MCF 10A (cell line): ENCODE data around the gene EPHB6. TPM values are rescaled to one million over a fixed set of nuclear protein-coding genes. Genes with fewer than 3 reads are reported as not detected.

ENCODE experiments used
- BruUV-seq: library from RNA; stranded (reverse); fragments of 400-500 nt; replicated peaks from 2 replicates; lab custom pipeline; 2021; lab: Mats Ljungman, UMichigan
- CTCF ChIA-PET: fragments of 300-600 bp; sonication (Branson Sonifier 250); formaldehyde crosslinking; extraction: SDS; loops from one replicate; lab custom pipeline; 2021; ENCODE audit warnings: antibody characterized with exemption, inconsistent platforms; lab: Yijun Ruan, JAX
- POLR2A ChIA-PET: fragments of 300-600, 350-650 bp; sonication (Branson Sonifier 250); formaldehyde crosslinking; extraction: SDS; loops from one replicate; lab custom pipeline; 2020; ENCODE audit warnings: antibody characterized with exemption, inconsistent platforms; lab: Yijun Ruan, JAX
- DNase-seq: peaks from one replicate; pipeline ENCODE4 v3.0.0-alpha.2; 2018; ENCODE audit not compliant: unreplicated experiment
- H3K27ac Mint-ChIP-seq: one replicate; pipeline ENCODE4 v1.8.0; 2022; ENCODE audit warnings: mild to moderate bottlenecking, low read depth, mixed read lengths; ENCODE audit not compliant: unreplicated experiment
- H3K27me3 Mint-ChIP-seq: one replicate; pipeline ENCODE4 v1.8.0; 2022; ENCODE audit warnings: mixed read lengths; ENCODE audit not compliant: insufficient read depth, unreplicated experiment
- H3K36me3 Mint-ChIP-seq: one replicate; pipeline ENCODE4 v1.8.0; 2022; ENCODE audit warnings: mild to moderate bottlenecking, moderate library complexity, mixed read lengths; ENCODE audit not compliant: insufficient read depth, unreplicated experiment
- H3K4me1 Mint-ChIP-seq: one replicate; pipeline ENCODE4 v1.8.0; 2022; ENCODE audit warnings: mixed read lengths; ENCODE audit not compliant: insufficient read depth, unreplicated experiment
- H3K4me3 Mint-ChIP-seq: one replicate; pipeline ENCODE4 v1.8.0; 2022; ENCODE audit warnings: mild to moderate bottlenecking, moderate library complexity, mixed read lengths; ENCODE audit not compliant: unreplicated experiment
- H3K9me3 Mint-ChIP-seq: one replicate; pipeline ENCODE4 v1.8.0; 2022; ENCODE audit warnings: mixed read lengths; ENCODE audit not compliant: unreplicated experiment
- intact Hi-C: fragments of 100-400 bp; cut with micrococcal nuclease; formaldehyde crosslinking; loops from 2 replicates; pipeline ENCODE4 v1.14.1; 2022
- total RNA-seq: library from RNA; stranded (reverse); gene quantifications from 2 replicates; pipeline ENCODE4 v1.2.3, GENCODE V29; 2022
- TF ChIP-seq, protein P1 (sequence below): fragments of 200-600 bp; IDR thresholded peaks from one replicate; pipeline ENCODE4 v1.8.0; 2022; ENCODE audit warnings: antibody characterized with exemption, mild to moderate bottlenecking; ENCODE audit not compliant: unreplicated experiment

The EPHB6 gene
- total RNA-seq, 1 experiment from 2014 or later = 1.4 TPM

DNA sequence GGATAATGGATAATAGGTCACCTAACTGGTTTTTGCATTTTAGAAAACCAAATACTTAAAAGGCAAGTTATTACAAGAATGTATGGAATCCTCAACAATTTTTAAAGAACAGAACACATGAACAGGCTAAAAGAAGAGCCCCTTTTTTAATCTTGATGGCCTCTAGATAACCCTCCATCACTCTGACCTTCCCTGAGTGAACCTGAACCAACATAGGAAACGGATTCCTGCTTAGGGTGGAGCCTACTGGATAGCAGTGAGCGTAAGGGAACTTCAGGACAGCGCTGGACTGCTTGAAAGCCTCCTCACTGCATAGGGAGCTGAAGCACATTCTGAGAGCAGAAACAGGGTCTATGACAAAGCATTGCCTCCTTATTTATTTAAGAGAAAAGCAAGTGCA lies 58.2 kb downstream of the EPHB6 start:
- H3K4me1 Mint-ChIP-seq = no peaks in the 10 kb centered on the region
- no peak overlapping the region for H3K4me3 Mint-ChIP-seq
- ChIA-PET POLR2A (no interaction called here), CTCF (interaction anchor here (0.5 to 0.9 kb wide), 2 partner anchors 20 to 33 kb away, joined by 3 read pairs; no protein-coding TSS in a partner anchor)
- no peak overlapping the region for H3K27ac Mint-ChIP-seq
- H3K9me3 Mint-ChIP-seq = no peaks in the 10 kb centered on the region
- no peak for DNase-seq
- H3K36me3 Mint-ChIP-seq = no peaks in the 10 kb centered on the region
- peaks cover 90% of the 10 kb centered on the region for H3K27me3 Mint-ChIP-seq
- BruUV-seq = no TSS peak
- TF ChIP-seq, protein P1, sequence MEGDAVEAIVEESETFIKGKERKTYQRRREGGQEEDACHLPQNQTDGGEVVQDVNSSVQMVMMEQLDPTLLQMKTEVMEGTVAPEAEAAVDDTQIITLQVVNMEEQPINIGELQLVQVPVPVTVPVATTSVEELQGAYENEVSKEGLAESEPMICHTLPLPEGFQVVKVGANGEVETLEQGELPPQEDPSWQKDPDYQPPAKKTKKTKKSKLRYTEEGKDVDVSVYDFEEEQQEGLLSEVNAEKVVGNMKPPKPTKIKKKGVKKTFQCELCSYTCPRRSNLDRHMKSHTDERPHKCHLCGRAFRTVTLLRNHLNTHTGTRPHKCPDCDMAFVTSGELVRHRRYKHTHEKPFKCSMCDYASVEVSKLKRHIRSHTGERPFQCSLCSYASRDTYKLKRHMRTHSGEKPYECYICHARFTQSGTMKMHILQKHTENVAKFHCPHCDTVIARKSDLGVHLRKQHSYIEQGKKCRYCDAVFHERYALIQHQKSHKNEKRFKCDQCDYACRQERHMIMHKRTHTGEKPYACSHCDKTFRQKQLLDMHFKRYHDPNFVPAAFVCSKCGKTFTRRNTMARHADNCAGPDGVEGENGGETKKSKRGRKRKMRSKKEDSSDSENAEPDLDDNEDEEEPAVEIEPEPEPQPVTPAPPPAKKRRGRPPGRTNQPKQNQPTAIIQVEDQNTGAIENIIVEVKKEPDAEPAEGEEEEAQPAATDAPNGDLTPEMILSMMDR = no peak
- intact Hi-C loops = no loop called here

DNA sequence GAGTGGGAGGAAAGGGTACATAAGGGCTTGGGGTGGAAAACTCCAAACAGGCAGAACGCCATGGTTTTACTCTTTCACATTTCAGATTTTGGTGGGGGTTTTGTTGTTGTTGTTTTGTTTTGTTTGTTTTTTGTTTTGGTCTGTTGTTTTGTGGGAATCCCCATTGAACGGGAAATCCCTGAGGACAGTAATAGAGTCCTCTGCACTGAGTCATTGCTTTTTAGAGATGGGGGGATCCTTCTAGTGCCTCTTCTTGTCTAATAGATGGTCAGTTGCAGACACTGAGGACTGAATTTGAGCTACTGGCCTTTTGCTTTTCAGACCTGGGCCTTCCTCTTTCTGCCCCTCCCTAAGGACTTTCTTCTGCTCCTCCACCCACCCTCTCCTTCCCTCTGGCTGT lies 58.7 kb downstream of the EPHB6 start:
- peaks cover 90% of the 10 kb centered on the region for H3K27me3 Mint-ChIP-seq
- no peaks in the 10 kb centered on the region for H3K4me1 Mint-ChIP-seq
- ChIA-PET POLR2A (no interaction called here), CTCF (interaction anchor here (0.5 to 0.9 kb wide), 2 partner anchors 21 to 33 kb away, joined by 3 read pairs; no protein-coding TSS in a partner anchor)
- BruUV-seq = no TSS peak
- H3K4me3 Mint-ChIP-seq = no peak overlapping the region
- no peaks in the 10 kb centered on the region for H3K36me3 Mint-ChIP-seq
- DNase-seq = no peak
- TF ChIP-seq, protein P1 = no peak
- no peak overlapping the region for H3K27ac Mint-ChIP-seq
- intact Hi-C loops = no loop called here
- no peaks in the 10 kb centered on the region for H3K9me3 Mint-ChIP-seq

DNA sequence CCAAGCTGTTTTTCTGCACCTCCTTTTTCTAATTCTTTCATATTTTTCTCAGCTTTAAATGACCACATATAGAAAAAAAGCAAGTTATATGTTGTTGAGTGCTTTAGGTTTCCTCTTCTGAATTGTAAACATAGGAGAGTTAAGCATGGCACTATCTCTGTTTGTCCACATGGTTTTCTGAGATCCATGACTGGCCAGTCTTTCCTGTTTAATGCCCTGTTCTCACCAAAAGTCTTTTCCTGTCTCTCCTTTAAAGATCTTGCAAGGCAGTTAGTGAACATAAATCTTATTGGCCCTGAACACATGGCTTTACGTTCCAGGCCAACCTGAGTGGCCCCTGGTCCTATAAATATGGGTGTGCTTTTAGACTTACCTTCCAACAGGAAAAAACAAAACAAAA lies 59.2 kb downstream of the EPHB6 start:
- ChIA-PET CTCF (interaction anchor here (0.8 to 0.9 kb wide), 2 partner anchors 18 to 34 kb away, joined by 3 to 4 read pairs; no protein-coding TSS in a partner anchor), POLR2A (no interaction called here)
- Mint-ChIP-seq H3K4me3 (no peak overlapping the region), H3K27me3 (peaks cover 90% of the 10 kb centered on the region), H3K27ac (no peak overlapping the region), H3K36me3 (no peaks in the 10 kb centered on the region), H3K4me1 (no peaks in the 10 kb centered on the region), H3K9me3 (no peaks in the 10 kb centered on the region)
- TF ChIP-seq, protein P1 = no peak
- DNase-seq = no peak
- intact Hi-C loops = no loop called here
- no TSS peak for BruUV-seq

- DNase-seq = no peak
- H3K4me3 Mint-ChIP-seq = no peak overlapping the region
- H3K4me1 Mint-ChIP-seq = no peaks in the 10 kb centered on the region
- intact Hi-C loops = no loop called here
- no peaks in the 10 kb centered on the region for H3K36me3 Mint-ChIP-seq
- CTCF ChIA-PET = interaction anchor here (0.6 to 2.2 kb wide), 4 partner anchors 15 to 432 kb away, joined by 3 to 9 read pairs (median 3); no protein-coding TSS in a partner anchor
- peaks cover 80% of the 10 kb centered on the region for H3K27me3 Mint-ChIP-seq
- POLR2A ChIA-PET = interaction anchor here (1.5 kb wide), 1 partner anchor 8 kb away, joined by 3 read pairs; no protein-coding TSS in a partner anchor
- no peak overlapping the region for H3K27ac Mint-ChIP-seq
- H3K9me3 Mint-ChIP-seq = no peaks in the 10 kb centered on the region
- no TSS peak for BruUV-seq
- TF ChIP-seq, protein P1 = no peak
These were observed 60.4 kb downstream of the EPHB6 start for GRCh38 chr7:142915315-142915714.
